ENCODE data around the gene ARMC3. TPM values are rescaled to one million over a fixed set of nuclear protein-coding genes. Genes with fewer than 3 reads are reported as not detected.

The ARMC3 gene
- total and polyA plus RNA-seq, 2 experiments from 2014 or later = 0.24 TPM; not detected in 1

DNA sequence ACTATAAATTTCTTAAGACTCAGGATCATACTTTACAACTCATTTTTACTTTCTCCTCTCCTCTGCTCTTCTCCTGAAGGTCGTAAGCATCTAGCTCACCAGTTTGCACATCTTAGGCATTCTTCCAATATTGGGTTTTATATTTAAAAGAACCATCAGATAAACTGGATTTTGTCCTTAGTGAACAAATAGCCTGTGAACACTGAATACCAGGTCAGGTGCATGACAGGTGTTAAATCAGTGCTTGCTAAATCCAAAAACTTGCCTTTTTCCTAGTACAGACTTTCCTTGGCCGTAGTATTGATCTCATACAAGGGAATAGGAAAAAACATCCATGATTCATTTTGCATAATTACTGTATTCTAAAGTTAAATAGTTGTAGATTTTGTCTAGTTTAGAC lies 53.0 kb downstream of the ARMC3 start:
- H3K4me2 ChIP-seq = no peak overlapping the region
- no peaks in the 10 kb centered on the region for H3K79me2 ChIP-seq (replicated peaks; ENCODE audit: insufficient read depth)
- Mint-ChIP-seq H3K36me3 (ENCODE audit: low read depth) (no peaks in the 10 kb centered on the region), H3K4me3 (no peak overlapping the region), H3K9me3 (no peaks in the 10 kb centered on the region), H3K4me1 (peaks cover 11% of the 10 kb centered on the region), H3K27me3 (ENCODE audit: insufficient read depth, low read depth, poor library complexity) (no peaks in the 10 kb centered on the region), H3K27ac (no peak overlapping the region)
- no peaks in the 10 kb centered on the region for H3K36me3 ChIP-seq (ENCODE audit: insufficient read depth)
- ATAC-seq (no peak), DNase-seq (ENCODE audit: low spot score) (no peak)
- H3K4me3 ChIP-seq = no peak overlapping the region
- H3K4me1 ChIP-seq (ENCODE audit: insufficient read depth) = peaks cover 17% of the 10 kb centered on the region
- H3K27me3 ChIP-seq (ENCODE audit: insufficient read depth) = no peaks in the 10 kb centered on the region
- no peak overlapping the region for H3K27ac ChIP-seq (ENCODE audit: low read depth)
- no peak for TF ChIP-seq STAT1 (IDR thresholded peaks at IDR 0.05; ENCODE audit: unreplicated experiment)
- TF ChIP-seq ETS1 (IDR thresholded peaks at IDR 0.05) = no peak
- TF ChIP-seq NANOG (IDR thresholded peaks at IDR 0.05; ENCODE audit: borderline replicate concordance) = no peak
- no peak for TF ChIP-seq CTCF (conservative IDR thresholded peaks at IDR 0.05; ENCODE audit: low read depth in 2 of 2)
- no peak for TF ChIP-seq ZNF462 (CRISPR knock-in tag; IDR thresholded peaks at IDR 0.05)
- TF ChIP-seq CREB1 (CRISPR knock-in tag; IDR thresholded peaks at IDR 0.05; ENCODE audit: low read depth) = no peak
- H2AFZ ChIP-seq = no peak overlapping the region
- H4K20me1 ChIP-seq (replicated peaks; ENCODE audit: insufficient read depth) = no peaks in the 10 kb centered on the region
- H3K9me2 ChIP-seq (ENCODE audit: insufficient read depth) = no peaks in the 10 kb centered on the region
- H3F3A ChIP-seq (replicated peaks; ENCODE audit: low read depth) = no peaks in the 10 kb centered on the region

Data from GM23338 (cell line).